NB4 (cell line): ENCODE measurements around the gene TMPRSS6.

ENCODE experiments used
- DNase-seq: peaks from one replicate; pipeline ENCODE4 v3.0.0; 2010; ENCODE audit warnings: low read depth
- H3K4me3 ChIP-seq: one replicate; pipeline ENCODE4 v1.5.1; 2011; ENCODE audit warnings: mild to moderate bottlenecking, low read depth, low read length, moderate library complexity
- MYC ChIP-seq: IDR thresholded peaks from 2 replicates; pipeline ENCODE4 v1.6.1; 2011; ENCODE audit warnings: low read depth, low read length
- POLR2A ChIP-seq: IDR thresholded peaks from 2 replicates; pipeline ENCODE4 v1.6.1; 2011; ENCODE audit warnings: mild to moderate bottlenecking; ENCODE audit not compliant: insufficient read length; ENCODE audit errors: extremely low read depth
- TF ChIP-seq, protein P1 (sequence below): IDR thresholded peaks from one replicate; pipeline ENCODE4 v1.5.1; 2012; ENCODE audit warnings: low read depth, low read length
- TF ChIP-seq, protein P2 (sequence below): IDR thresholded peaks from 2 replicates; pipeline ENCODE4 v1.6.1; 2011; ENCODE audit warnings: low read depth, low read length

Gene TMPRSS6

DNA sequence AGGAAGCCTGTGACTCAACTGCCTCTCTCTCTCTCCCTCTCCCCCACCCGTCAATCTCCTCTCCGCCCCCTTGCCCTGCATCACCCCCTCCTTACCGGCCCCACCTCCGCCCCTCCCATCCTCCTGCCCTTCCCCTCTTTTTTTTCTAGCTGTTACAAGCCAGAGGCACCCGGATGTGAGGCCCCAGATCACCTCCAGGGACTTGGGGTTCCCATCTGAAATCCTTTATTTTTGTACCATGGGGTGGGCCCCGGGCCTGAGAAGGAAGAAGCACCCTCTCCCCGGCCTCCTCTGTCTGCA, 47.2 kb downstream of the TMPRSS6 start:
- no peak for DNase-seq
- no peak overlapping the region for H3K4me3 ChIP-seq
- TF ChIP-seq, protein P1, sequence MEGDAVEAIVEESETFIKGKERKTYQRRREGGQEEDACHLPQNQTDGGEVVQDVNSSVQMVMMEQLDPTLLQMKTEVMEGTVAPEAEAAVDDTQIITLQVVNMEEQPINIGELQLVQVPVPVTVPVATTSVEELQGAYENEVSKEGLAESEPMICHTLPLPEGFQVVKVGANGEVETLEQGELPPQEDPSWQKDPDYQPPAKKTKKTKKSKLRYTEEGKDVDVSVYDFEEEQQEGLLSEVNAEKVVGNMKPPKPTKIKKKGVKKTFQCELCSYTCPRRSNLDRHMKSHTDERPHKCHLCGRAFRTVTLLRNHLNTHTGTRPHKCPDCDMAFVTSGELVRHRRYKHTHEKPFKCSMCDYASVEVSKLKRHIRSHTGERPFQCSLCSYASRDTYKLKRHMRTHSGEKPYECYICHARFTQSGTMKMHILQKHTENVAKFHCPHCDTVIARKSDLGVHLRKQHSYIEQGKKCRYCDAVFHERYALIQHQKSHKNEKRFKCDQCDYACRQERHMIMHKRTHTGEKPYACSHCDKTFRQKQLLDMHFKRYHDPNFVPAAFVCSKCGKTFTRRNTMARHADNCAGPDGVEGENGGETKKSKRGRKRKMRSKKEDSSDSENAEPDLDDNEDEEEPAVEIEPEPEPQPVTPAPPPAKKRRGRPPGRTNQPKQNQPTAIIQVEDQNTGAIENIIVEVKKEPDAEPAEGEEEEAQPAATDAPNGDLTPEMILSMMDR, result no peak
- TF ChIP-seq, protein P2, sequence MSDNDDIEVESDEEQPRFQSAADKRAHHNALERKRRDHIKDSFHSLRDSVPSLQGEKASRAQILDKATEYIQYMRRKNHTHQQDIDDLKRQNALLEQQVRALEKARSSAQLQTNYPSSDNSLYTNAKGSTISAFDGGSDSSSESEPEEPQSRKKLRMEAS, result no peak
- TF ChIP-seq MYC (no peak), POLR2A (no peak)

DNA sequence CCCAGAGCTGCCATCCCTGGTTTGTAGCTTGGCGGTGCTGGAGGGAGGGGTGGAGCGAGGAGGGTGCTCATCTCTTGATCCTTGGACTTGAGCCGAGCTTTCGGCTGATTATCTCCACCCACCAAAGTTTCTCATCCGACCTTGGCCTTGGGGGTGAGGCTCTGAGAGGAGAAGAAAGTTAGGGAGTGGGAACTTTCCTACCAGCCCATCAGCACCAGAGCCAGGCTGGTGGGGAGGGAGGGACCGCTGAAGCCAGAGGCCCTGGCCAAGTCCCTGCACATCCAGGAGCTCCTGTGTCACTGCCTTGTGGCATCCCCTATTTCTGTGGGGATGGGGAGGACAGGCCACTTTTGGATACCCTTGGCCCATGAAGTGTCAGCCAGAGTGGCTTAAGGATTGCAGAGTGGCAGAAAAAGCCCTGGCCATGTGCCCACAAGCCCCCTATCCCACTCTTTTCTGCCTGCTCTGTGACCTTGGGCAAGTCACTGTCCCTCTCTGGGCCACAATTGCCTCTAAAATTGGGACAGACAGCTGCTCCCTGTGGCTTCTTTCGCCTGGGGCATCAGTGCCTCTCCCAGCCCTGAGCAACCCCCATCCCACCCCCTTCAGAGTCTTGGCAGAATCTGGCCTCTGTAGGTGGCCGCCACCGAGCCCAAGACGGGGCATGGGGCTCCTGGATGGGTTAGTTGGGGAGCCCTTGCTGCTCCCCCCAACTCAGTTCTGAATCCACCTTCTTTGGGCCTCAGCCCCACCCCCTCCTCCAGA, 47.7 kb downstream of the TMPRSS6 start:
- TF ChIP-seq MYC (no peak), POLR2A (no peak)
- TF ChIP-seq, protein P1, result no peak
- TF ChIP-seq, protein P2, result no peak
- H3K4me3 ChIP-seq, result no peak overlapping the region
- DNase-seq, result no peak

DNA sequence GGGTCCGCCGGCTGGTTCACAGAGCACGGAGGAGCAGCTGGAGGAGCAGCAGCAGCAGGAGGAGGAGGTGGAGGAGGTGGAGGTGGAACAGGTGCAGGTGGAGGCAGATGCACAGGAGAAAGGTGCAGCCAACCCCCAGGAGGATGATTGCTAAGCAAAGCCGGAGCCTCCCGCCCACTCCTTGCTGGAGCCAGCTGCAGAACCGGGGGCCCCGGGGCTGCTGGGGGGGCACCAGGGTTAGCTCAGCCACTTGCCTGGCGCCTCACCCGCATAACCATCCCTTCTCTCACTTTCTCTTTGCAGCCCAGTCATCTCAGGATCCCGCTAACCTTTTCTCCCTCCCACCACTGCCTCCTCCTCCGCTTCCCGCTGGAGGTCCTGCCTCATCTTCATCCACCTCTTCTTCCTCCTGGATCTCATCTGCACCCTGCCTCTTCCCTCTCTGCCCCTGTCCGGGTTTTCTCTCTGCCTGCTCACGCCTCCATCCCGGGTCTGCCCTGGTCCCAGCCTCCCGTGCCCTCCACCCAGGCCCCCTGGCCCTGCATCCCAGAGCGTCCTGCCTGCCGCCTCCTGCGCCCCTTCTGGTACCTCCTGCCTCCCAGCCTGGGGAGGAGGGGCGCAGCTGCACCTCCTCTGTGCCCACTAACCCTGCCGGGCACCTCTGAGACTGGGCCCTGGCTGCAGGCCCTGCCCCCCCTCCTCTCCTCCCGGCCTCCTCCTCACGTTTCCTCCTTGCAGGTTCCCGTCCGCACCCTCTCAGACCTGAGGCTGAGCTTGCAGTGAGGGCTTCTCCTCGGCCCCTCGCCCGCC, 48.5 kb downstream of the TMPRSS6 start:
- no peak for DNase-seq
- TF ChIP-seq MYC, result no peak
- TF ChIP-seq, protein P2, result no peak
- TF ChIP-seq, protein P1, result no peak
- no peak for TF ChIP-seq POLR2A
- H3K4me3 ChIP-seq, result no peak overlapping the region

DNA sequence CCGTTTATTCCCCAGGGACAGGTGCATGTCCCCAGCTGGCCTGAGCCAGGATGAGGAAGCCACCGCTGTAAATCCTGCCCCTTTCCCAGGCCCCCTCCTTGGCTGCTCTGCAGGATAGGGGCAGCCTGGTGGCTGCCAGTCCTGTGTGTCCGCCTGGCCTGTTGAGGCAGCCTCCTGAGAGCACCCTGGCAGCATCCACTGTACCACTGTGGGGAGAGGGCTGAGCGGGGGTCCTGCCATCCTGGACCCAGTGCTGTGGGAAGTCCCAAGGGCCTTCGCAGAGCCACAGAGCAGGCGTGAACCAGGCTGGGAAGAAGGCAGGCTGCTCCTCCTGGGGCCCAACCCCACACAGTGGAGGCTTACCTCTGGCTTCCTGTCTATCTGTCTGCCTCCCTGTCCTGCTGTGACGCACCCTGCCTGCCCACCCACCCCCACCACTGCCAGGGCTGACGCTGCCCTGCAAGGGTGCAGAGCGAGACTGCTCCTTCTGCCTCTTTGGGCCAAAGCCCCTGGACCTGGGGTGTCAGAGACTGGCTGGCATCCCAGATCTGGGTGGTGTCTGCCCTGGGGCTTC, 49.5 kb downstream of the TMPRSS6 start:
- H3K4me3 ChIP-seq, result no peak overlapping the region
- TF ChIP-seq, protein P1, result no peak
- TF ChIP-seq MYC (no peak), POLR2A (no peak)
- TF ChIP-seq, protein P2, result no peak
- DNase-seq, result no peak

DNA sequence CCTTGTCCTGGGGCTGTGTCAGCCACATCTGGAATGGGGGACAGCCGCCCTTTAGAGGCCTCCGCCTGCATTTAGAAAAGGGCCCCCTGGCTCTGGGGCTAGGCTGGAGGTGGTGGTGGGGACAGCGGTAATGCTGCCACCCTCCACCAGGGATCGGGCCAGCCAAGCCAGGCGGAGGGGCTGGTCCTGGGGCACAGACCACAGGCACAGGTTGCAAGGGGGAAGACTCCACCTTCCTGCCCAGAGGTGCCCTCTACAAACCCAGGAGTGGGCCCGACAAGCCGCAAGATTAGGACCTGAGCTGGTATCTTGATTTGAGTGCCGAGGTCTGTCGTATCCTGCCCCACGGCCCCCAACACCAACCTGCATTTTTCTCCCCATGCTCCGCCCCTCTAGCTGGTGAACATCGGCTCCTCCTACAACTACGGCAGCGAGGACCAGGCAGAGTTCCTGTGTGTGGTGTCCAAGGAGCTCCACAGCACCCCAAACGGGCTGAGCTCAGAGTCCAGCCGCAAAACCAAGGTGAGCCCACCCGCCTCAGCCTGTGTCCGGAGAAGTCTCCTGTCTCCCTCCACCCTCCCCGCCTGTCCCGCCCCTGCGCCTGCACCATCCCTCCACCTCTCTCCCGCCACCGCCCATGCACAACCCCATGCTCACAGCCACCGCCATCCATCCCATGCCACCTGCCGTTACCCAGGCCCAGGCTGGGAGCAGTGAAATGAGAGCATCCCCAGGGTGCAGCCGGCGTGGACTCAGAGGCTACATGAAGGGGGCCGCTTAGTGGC, 50.4 kb downstream of the TMPRSS6 start:
- DNase-seq, result no peak
- TF ChIP-seq MYC (no peak), POLR2A (no peak)
- TF ChIP-seq, protein P1, result no peak
- TF ChIP-seq, protein P2, result no peak
- H3K4me3 ChIP-seq, result no peak overlapping the region
